GM12801 (cell line): ENCODE data around the gene AOX1.

ENCODE experiments used
- CTCF ChIP-seq: IDR thresholded peaks from one replicate; pipeline ENCODE4 v1.5.1; 2011; ENCODE audit warnings: control low read depth; ENCODE audit not compliant: insufficient read length; ENCODE audit errors: extremely low read depth

The AOX1 gene

GRCh38 chr2:200681697-200682096, 95.9 kb downstream of the AOX1 start:
- TF ChIP-seq CTCF = no peak

GRCh38 chr2:200687922-200688920, 102.4 kb downstream of the AOX1 start:
- TF ChIP-seq CTCF = no peak

GRCh38 chr2:200689115-200689514, 103.3 kb downstream of the AOX1 start:
- no peak for TF ChIP-seq CTCF

GRCh38 chr2:200693836-200694470, 108.1 kb downstream of the AOX1 start:
- no peak for TF ChIP-seq CTCF

- no peak for TF ChIP-seq CTCF
These were observed 109.4 kb downstream of the AOX1 start for GRCh38 chr2:200695191-200695590.

- no peak for TF ChIP-seq CTCF
These were observed 109.8 kb downstream of the AOX1 start for GRCh38 chr2:200695601-200696000.

- TF ChIP-seq CTCF = no peak
These were observed 112.4 kb downstream of the AOX1 start for GRCh38 chr2:200698217-200698616.
